Fibroblast of lung (primary cell): ENCODE results near the gene SLC6A8.

Experiments
- EZH2 ChIP-seq: IDR thresholded peaks from 2 replicates; pipeline ENCODE4 v1.5.1; 2012; ENCODE audit warnings: low read length, control low read depth, mild to moderate bottlenecking; ENCODE audit errors: missing control alignments
- TF ChIP-seq, protein P1 (sequence below), 2 donors: IDR thresholded peaks in 1 of 2; conservative IDR thresholded peaks in 1 of 2; 1 replicate in 1 of 2; 2 replicates in 1 of 2; pipeline ENCODE4 v1.5.1; 2011 to 2012; ENCODE audit warnings: low read length in 2 of 2, control low read depth in 1 of 2, inconsistent platforms in 1 of 2, low read depth in 1 of 2, mild to moderate bottlenecking in 1 of 2

DNA sequence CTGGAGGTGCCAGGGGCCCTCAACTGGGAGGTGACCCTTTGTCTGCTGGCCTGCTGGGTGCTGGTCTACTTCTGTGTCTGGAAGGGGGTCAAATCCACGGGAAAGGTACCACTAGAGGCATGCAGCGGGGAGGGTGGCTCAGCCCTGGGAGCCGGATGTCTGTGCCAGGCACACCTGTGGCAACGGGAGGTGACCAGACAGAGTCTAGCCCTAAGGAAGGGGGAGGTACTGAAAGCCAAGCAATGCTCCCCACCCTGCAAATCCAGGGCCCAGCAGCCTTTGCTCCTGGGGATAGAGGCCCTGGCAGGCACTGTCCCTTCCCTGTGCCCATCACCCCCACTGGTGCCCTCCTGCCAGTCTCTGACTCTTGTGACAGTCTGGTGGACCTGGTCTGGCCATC, 4.3 kb downstream of the SLC6A8 start:
- no peak for TF ChIP-seq EZH2
- TF ChIP-seq, protein P1, sequence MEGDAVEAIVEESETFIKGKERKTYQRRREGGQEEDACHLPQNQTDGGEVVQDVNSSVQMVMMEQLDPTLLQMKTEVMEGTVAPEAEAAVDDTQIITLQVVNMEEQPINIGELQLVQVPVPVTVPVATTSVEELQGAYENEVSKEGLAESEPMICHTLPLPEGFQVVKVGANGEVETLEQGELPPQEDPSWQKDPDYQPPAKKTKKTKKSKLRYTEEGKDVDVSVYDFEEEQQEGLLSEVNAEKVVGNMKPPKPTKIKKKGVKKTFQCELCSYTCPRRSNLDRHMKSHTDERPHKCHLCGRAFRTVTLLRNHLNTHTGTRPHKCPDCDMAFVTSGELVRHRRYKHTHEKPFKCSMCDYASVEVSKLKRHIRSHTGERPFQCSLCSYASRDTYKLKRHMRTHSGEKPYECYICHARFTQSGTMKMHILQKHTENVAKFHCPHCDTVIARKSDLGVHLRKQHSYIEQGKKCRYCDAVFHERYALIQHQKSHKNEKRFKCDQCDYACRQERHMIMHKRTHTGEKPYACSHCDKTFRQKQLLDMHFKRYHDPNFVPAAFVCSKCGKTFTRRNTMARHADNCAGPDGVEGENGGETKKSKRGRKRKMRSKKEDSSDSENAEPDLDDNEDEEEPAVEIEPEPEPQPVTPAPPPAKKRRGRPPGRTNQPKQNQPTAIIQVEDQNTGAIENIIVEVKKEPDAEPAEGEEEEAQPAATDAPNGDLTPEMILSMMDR (conservative IDR thresholded peaks at IDR 0.05 in 1 of 2, IDR thresholded peaks at IDR 0.05 in 1 of 2; ENCODE audit: low read depth in 1 of 2, low read length in 2 of 2), result no peak
